ENCODE results near the gene CBLC. TPM values are rescaled to one million over a fixed set of nuclear protein-coding genes. Genes with fewer than 3 reads are reported as not detected.
A peak's percentile ranks its signal among the peaks of the same experiment; 100 is the strongest.

CBLC gene
- total RNA-seq, 1 experiment from 2014 or later, result 20.5 TPM

- TF ChIP-seq, protein P1, sequence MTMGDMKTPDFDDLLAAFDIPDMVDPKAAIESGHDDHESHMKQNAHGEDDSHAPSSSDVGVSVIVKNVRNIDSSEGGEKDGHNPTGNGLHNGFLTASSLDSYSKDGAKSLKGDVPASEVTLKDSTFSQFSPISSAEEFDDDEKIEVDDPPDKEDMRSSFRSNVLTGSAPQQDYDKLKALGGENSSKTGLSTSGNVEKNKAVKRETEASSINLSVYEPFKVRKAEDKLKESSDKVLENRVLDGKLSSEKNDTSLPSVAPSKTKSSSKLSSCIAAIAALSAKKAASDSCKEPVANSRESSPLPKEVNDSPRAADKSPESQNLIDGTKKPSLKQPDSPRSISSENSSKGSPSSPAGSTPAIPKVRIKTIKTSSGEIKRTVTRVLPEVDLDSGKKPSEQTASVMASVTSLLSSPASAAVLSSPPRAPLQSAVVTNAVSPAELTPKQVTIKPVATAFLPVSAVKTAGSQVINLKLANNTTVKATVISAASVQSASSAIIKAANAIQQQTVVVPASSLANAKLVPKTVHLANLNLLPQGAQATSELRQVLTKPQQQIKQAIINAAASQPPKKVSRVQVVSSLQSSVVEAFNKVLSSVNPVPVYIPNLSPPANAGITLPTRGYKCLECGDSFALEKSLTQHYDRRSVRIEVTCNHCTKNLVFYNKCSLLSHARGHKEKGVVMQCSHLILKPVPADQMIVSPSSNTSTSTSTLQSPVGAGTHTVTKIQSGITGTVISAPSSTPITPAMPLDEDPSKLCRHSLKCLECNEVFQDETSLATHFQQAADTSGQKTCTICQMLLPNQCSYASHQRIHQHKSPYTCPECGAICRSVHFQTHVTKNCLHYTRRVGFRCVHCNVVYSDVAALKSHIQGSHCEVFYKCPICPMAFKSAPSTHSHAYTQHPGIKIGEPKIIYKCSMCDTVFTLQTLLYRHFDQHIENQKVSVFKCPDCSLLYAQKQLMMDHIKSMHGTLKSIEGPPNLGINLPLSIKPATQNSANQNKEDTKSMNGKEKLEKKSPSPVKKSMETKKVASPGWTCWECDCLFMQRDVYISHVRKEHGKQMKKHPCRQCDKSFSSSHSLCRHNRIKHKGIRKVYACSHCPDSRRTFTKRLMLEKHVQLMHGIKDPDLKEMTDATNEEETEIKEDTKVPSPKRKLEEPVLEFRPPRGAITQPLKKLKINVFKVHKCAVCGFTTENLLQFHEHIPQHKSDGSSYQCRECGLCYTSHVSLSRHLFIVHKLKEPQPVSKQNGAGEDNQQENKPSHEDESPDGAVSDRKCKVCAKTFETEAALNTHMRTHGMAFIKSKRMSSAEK (CRISPR knock-in tag; IDR thresholded peaks at IDR 0.05; ENCODE audit: borderline replicate concordance), result no peak
- no peak for TF ChIP-seq E2F5 (CRISPR knock-in tag; IDR thresholded peaks at IDR 0.05)
- TF ChIP-seq, protein P2, sequence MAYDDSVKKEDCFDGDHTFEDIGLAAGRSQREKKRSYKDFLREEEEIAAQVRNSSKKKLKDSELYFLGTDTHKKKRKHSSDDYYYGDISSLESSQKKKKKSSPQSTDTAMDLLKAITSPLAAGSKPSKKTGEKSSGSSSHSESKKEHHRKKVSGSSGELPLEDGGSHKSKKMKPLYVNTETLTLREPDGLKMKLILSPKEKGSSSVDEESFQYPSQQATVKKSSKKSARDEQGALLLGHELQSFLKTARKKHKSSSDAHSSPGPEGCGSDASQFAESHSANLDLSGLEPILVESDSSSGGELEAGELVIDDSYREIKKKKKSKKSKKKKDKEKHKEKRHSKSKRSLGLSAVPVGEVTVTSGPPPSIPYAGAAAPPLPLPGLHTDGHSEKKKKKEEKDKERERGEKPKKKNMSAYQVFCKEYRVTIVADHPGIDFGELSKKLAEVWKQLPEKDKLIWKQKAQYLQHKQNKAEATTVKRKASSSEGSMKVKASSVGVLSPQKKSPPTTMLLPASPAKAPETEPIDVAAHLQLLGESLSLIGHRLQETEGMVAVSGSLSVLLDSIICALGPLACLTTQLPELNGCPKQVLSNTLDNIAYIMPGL (CRISPR knock-in tag; IDR thresholded peaks at IDR 0.05), result no peak
- TF ChIP-seq, protein P3, sequence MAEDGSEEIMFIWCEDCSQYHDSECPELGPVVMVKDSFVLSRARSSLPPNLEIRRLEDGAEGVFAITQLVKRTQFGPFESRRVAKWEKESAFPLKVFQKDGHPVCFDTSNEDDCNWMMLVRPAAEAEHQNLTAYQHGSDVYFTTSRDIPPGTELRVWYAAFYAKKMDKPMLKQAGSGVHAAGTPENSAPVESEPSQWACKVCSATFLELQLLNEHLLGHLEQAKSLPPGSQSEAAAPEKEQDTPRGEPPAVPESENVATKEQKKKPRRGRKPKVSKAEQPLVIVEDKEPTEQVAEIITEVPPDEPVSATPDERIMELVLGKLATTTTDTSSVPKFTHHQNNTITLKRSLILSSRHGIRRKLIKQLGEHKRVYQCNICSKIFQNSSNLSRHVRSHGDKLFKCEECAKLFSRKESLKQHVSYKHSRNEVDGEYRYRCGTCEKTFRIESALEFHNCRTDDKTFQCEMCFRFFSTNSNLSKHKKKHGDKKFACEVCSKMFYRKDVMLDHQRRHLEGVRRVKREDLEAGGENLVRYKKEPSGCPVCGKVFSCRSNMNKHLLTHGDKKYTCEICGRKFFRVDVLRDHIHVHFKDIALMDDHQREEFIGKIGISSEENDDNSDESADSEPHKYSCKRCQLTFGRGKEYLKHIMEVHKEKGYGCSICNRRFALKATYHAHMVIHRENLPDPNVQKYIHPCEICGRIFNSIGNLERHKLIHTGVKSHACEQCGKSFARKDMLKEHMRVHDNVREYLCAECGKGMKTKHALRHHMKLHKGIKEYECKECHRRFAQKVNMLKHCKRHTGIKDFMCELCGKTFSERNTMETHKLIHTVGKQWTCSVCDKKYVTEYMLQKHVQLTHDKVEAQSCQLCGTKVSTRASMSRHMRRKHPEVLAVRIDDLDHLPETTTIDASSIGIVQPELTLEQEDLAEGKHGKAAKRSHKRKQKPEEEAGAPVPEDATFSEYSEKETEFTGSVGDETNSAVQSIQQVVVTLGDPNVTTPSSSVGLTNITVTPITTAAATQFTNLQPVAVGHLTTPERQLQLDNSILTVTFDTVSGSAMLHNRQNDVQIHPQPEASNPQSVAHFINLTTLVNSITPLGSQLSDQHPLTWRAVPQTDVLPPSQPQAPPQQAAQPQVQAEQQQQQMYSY (CRISPR knock-in tag; IDR thresholded peaks at IDR 0.05), result peak; percentile 50
- TF ChIP-seq, protein P4, sequence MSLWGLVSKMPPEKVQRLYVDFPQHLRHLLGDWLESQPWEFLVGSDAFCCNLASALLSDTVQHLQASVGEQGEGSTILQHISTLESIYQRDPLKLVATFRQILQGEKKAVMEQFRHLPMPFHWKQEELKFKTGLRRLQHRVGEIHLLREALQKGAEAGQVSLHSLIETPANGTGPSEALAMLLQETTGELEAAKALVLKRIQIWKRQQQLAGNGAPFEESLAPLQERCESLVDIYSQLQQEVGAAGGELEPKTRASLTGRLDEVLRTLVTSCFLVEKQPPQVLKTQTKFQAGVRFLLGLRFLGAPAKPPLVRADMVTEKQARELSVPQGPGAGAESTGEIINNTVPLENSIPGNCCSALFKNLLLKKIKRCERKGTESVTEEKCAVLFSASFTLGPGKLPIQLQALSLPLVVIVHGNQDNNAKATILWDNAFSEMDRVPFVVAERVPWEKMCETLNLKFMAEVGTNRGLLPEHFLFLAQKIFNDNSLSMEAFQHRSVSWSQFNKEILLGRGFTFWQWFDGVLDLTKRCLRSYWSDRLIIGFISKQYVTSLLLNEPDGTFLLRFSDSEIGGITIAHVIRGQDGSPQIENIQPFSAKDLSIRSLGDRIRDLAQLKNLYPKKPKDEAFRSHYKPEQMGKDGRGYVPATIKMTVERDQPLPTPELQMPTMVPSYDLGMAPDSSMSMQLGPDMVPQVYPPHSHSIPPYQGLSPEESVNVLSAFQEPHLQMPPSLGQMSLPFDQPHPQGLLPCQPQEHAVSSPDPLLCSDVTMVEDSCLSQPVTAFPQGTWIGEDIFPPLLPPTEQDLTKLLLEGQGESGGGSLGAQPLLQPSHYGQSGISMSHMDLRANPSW (CRISPR knock-in tag; conservative IDR thresholded peaks at IDR 0.05; ENCODE audit: low read depth), result no peak
- TF ChIP-seq ZNF219 (CRISPR knock-in tag; IDR thresholded peaks at IDR 0.05; ENCODE audit: borderline replicate concordance), result no peak
- TF ChIP-seq ATF1 (CRISPR knock-in tag; IDR thresholded peaks at IDR 0.05), result no peak
- TF ChIP-seq FOXK1 (CRISPR knock-in tag; IDR thresholded peaks at IDR 0.05), result 0 out of 2 replicates have a peak, but pooled peaks have one; percentile 42
- no peak for TF ChIP-seq ZNF425 (CRISPR knock-in tag; conservative IDR thresholded peaks at IDR 0.05)
- peak; percentile 99 for TF ChIP-seq TEAD1 (CRISPR knock-in tag; IDR thresholded peaks at IDR 0.05)
- no peak for TF ChIP-seq RORB (CRISPR knock-in tag; IDR thresholded peaks at IDR 0.05)
- TF ChIP-seq GTF2I (CRISPR knock-in tag; conservative IDR thresholded peaks at IDR 0.05), result no peak
- TF ChIP-seq NFATC4 (CRISPR knock-in tag; IDR thresholded peaks at IDR 0.05), result no peak
- TF ChIP-seq ZSCAN18 (CRISPR knock-in tag; IDR thresholded peaks at IDR 0.05), result no peak
- no peak for TF ChIP-seq FOXP1 (CRISPR knock-in tag; IDR thresholded peaks at IDR 0.05; ENCODE audit: borderline replicate concordance)
- TF ChIP-seq ZNF121 (CRISPR knock-in tag; IDR thresholded peaks at IDR 0.05), result no peak
- no peak for TF ChIP-seq ZBTB21 (CRISPR knock-in tag; IDR thresholded peaks at IDR 0.05; ENCODE audit: borderline replicate concordance)
- TF ChIP-seq MXD4 (CRISPR knock-in tag; IDR thresholded peaks at IDR 0.05; ENCODE audit: borderline replicate concordance), result no peak
- TF ChIP-seq ZNF396 (CRISPR knock-in tag; IDR thresholded peaks at IDR 0.05; ENCODE audit: borderline replicate concordance), result no peak
- no peak for TF ChIP-seq ZNF138 (CRISPR knock-in tag; conservative IDR thresholded peaks at IDR 0.05)
- no peak for TF ChIP-seq NR3C1 (CRISPR knock-in tag; conservative IDR thresholded peaks at IDR 0.05; ENCODE audit: low read depth)
These were observed 68.9 kb downstream of the CBLC start (continued) for GRCh38 chr19:44846455-44847143.
